Smooth muscle cell (in vitro differentiated cells): ENCODE data around the gene RXRA. TPM values are rescaled to one million over a fixed set of nuclear protein-coding genes. Genes with fewer than 3 reads are reported as not detected.

ENCODE experiments used
- DNase-seq: peaks from one replicate; lab custom pipeline; 2025; ENCODE audit not compliant: unreplicated experiment; lab: John Stamatoyannopoulos, UW
- H2AFZ ChIP-seq: fragments of 200-600 bp; sonication (generic); 2 replicates; pipeline ENCODE4 v1.6.0; 2016; ENCODE audit warnings: antibody characterized with exemption, low read depth, mild to moderate bottlenecking
- H3F3A ChIP-seq: fragments of 200-600 bp; sonication (generic); 2 replicates; pipeline ENCODE4 v1.6.0; 2017; ENCODE audit warnings: antibody characterized with exemption, low read depth
- H3K27ac ChIP-seq: fragments of 200-600 bp; sonication (generic); 2 replicates; pipeline ENCODE4 v1.5.1; 2016; ENCODE audit warnings: low read depth, mild to moderate bottlenecking
- H3K27me3 ChIP-seq: fragments of 200-600 bp; sonication (generic); 2 replicates; pipeline ENCODE4 v1.6.1; 2016; ENCODE audit warnings: low read depth, mild to moderate bottlenecking
- H3K36me3 ChIP-seq: fragments of 200-600 bp; sonication (generic); 2 replicates; pipeline ENCODE4 v1.5.1; 2016; ENCODE audit warnings: low read depth
- H3K4me1 ChIP-seq: fragments of 200-600 bp; sonication (generic); 2 replicates; pipeline ENCODE4 v1.5.1; 2016; ENCODE audit warnings: low read depth
- H3K4me2 ChIP-seq: fragments of 200-600 bp; sonication (generic); 2 replicates; pipeline ENCODE4 v1.6.0; 2016; ENCODE audit warnings: mild to moderate bottlenecking
- H3K4me3 ChIP-seq: fragments of 200-600 bp; sonication (generic); 2 replicates; pipeline ENCODE4 v1.5.1; 2016; ENCODE audit warnings: mild to moderate bottlenecking
- H3K79me2 ChIP-seq: fragments of 200-600 bp; sonication (generic); 2 replicates; pipeline ENCODE4 v1.6.0; 2016; ENCODE audit warnings: low read depth, mild to moderate bottlenecking
- H3K9ac ChIP-seq: fragments of 200-600 bp; sonication (generic); 2 replicates; pipeline ENCODE4 v1.6.0; 2016; ENCODE audit warnings: low read depth
- H3K9me3 ChIP-seq: fragments of 200-600 bp; sonication (generic); replicated peaks from 2 replicates; pipeline ENCODE4 v1.5.1; 2016; ENCODE audit warnings: low read depth
- H4K20me1 ChIP-seq: fragments of 200-600 bp; sonication (generic); 2 replicates; pipeline ENCODE4 v1.6.0; 2016; ENCODE audit warnings: low read depth
- CTCF ChIP-seq: fragments of 200-600 bp; sonication (generic); IDR thresholded peaks from 2 replicates; pipeline ENCODE4 v1.5.1; 2017; ENCODE audit warnings: borderline replicate concordance, mild to moderate bottlenecking, antibody characterized with exemption; ENCODE audit not compliant: insufficient read depth, poor library complexity, severe bottlenecking
- WGBS: methylation state at CpG from one replicate; pipeline ENCODE4 v1.1.7; 2016; ENCODE audit warnings: low lambda C conversion rate; 5-methylcytosine and 5-hydroxymethylcytosine counted together
- polyA plus RNA-seq: library from polyadenylated mRNA; unstranded; fragments of >200 nt; fragmentation: Nextera tagmentation; extraction: Ambion mirVana; gene quantifications from 2 replicates; pipeline ENCODE4 v1.2.1, GENCODE V29; 2016
- total RNA-seq: library from RNA; depleted of rRNA; stranded (reverse); fragments of >200 nt; gene quantifications from 2 replicates; pipeline ENCODE4 v1.2.3, GENCODE V29; 2014

Gene RXRA
- total and polyA plus RNA-seq, 2 experiments from 2014 or later = 8.9 to 23.1 TPM

DNA sequence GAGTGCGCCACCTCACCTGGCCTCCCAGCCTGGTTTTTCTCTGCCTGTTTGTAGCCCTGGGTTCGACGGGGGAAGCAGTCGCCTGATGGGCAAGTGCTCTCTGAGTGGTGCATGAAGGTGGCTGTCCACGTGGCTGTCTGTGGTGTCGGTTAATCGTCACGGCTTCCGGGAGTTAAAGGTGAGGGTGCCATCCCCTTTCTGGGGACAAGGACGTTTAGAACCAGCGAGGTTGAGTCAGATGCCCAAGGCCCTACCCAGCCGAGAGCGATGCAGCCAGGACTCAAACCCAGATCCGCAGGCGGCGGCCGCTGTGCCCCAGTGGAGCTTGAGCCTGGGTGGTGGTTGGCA lies 47.7 kb downstream of the RXRA start:
- no peak for DNase-seq
- Histone ChIP-seq H4K20me1 (peaks cover 97% of the 10 kb centered on the region), H3K4me3 (no peak overlapping the region), H3K9ac (no peak overlapping the region), H2AFZ (no peak overlapping the region), H3K4me1 (peaks cover 4% of the 10 kb centered on the region), H3K36me3 (no peaks in the 10 kb centered on the region), H3K79me2 (peaks cover 91% of the 10 kb centered on the region), H3F3A (no peaks in the 10 kb centered on the region), H3K9me3 (no peaks in the 10 kb centered on the region), H3K27ac (no peak overlapping the region), H3K4me2 (no peak overlapping the region), H3K27me3 (no peaks in the 10 kb centered on the region)
- no peak for TF ChIP-seq CTCF
- WGBS = 93% methylated on average over 17 of the region's 17 CpGs

- Histone ChIP-seq H3K36me3 (no peaks in the 10 kb centered on the region), H3F3A (no peaks in the 10 kb centered on the region), H3K79me2 (peaks cover 96% of the 10 kb centered on the region), H4K20me1 (peaks cover 100% of the 10 kb centered on the region), H3K9me3 (no peaks in the 10 kb centered on the region), H3K9ac (no peak overlapping the region), H3K4me3 (no peak overlapping the region), H3K27me3 (no peaks in the 10 kb centered on the region), H3K4me2 (no peak overlapping the region), H3K27ac (no peak overlapping the region), H3K4me1 (peaks cover 7% of the 10 kb centered on the region), H2AFZ (no peak overlapping the region)
- no peak for DNase-seq
- no peak for TF ChIP-seq CTCF
- 93% methylated on average over 16 of the region's 21 CpGs for WGBS
These were observed 48.2 kb downstream of the RXRA start for GRCh38 chr9:134374301-134375010.

- H3K79me2 ChIP-seq = peaks cover 96% of the 10 kb centered on the region
- H3F3A ChIP-seq = no peaks in the 10 kb centered on the region
- peaks cover 7% of the 10 kb centered on the region for H3K4me1 ChIP-seq
- no peak overlapping the region for H2AFZ ChIP-seq
- no peaks in the 10 kb centered on the region for H3K9me3 ChIP-seq
- no peak overlapping the region for H3K9ac ChIP-seq
- H3K4me2 ChIP-seq = no peak overlapping the region
- no peaks in the 10 kb centered on the region for H3K27me3 ChIP-seq
- no peak for DNase-seq
- no peak for TF ChIP-seq CTCF
- peaks cover 100% of the 10 kb centered on the region for H4K20me1 ChIP-seq
- WGBS = 74% methylated on average over 6 of the region's 6 CpGs
- H3K36me3 ChIP-seq = no peaks in the 10 kb centered on the region
- H3K4me3 ChIP-seq = no peak overlapping the region
- no peak overlapping the region for H3K27ac ChIP-seq
These were observed 48.7 kb downstream of the RXRA start for GRCh38 chr9:134375011-134375390.
